ENCODE measurements around the gene KCNS1. TPM values are rescaled to one million over a fixed set of nuclear protein-coding genes. Genes with fewer than 3 reads are reported as not detected.
"Not testable (repeated sequence)": the region's sequence is repeated elsewhere in the genome, so short reads cannot be mapped to it uniquely, and the experiment has no call there.

Gene KCNS1, protein sequence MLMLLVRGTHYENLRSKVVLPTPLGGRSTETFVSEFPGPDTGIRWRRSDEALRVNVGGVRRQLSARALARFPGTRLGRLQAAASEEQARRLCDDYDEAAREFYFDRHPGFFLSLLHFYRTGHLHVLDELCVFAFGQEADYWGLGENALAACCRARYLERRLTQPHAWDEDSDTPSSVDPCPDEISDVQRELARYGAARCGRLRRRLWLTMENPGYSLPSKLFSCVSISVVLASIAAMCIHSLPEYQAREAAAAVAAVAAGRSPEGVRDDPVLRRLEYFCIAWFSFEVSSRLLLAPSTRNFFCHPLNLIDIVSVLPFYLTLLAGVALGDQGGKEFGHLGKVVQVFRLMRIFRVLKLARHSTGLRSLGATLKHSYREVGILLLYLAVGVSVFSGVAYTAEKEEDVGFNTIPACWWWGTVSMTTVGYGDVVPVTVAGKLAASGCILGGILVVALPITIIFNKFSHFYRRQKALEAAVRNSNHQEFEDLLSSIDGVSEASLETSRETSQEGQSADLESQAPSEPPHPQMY
- total RNA-seq (2014; rRNA removed; shearing (Covaris generic)) = 0.34 and 1.5 TPM in 2 replicates

DNA sequence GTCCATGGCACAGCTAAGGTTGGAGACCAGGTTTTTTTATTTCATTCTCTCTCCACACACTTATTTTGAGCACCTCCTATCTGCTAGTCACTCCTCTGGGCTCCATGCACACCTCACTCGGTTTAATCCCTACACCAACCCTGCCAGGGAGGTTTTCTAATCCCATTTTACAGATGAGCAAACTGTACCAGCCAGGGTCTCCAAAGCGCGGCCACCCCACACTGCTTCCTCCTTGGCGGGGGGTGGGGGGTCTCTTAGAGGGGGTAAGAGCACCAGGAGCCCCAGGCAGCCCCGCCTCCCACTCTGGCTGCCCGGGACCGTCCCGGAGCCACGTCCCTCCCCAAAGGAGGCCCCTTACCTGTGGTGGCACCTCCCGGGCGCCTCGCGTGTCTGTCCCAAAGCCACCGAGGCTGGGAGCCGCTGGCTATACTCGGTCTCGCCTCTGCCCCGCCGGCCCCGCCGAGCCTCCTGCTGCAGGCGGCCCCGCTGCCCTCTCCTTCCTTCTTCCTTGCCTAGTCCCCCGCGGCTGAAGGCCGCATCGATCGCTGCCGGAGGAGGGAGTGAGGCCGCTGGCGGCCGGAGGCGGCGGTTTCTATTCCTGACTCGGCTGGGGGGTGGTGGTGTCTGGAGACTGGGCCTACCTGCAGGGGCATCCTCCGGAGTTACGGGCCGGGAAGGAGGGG lies at the start of gene KCNS1:
KCNS1 (minus strand) TSS at position 565 of the 683 bp plus-strand sequence. CDS start 1,891 bp downstream, outside the sequence.
- peak; percentile 60 for DNase-seq (ENCODE audit: low read depth)

DNA sequence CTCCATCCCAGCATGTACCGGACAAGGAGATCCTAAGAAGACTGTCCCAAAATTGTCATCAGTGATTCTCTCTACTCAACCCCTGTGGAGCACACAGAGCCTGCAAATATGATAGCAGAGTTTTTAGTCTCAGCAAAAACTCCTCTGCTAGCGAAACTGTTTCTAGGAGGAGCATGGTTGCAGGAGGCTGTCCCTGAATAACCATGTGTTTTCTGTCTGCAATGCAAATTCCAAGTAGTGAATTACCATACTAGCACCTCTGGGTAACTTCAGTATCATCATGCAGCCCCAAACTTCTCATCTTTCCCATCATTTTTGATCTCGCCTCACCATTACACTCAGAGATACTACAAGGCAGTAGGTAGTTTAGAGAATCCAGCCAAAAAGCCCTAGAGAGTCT lies 48.1 kb upstream of the KCNS1 start:
- no peak for DNase-seq (ENCODE audit: low read depth)

DNA sequence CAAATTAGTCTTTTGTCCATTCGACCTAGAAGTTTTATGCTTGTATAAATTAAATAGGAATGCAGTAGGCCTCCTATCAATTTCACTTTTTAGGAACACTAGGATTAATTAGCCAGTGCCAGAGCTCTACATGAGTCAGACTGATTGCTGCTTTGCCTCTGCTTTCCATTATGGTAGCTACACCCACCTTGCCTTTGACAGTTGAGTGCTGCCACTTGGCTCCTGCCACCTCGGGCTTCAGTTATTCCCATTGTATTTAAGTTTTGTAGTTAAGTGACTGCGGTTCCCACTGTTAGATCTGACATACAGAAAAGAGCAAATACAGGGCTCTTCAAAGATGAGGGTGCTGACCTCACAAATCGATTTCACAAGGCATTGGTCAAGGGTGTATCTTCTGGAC lies 39.9 kb upstream of the KCNS1 start:
- DNase-seq (ENCODE audit: low read depth) = no peak

DNA sequence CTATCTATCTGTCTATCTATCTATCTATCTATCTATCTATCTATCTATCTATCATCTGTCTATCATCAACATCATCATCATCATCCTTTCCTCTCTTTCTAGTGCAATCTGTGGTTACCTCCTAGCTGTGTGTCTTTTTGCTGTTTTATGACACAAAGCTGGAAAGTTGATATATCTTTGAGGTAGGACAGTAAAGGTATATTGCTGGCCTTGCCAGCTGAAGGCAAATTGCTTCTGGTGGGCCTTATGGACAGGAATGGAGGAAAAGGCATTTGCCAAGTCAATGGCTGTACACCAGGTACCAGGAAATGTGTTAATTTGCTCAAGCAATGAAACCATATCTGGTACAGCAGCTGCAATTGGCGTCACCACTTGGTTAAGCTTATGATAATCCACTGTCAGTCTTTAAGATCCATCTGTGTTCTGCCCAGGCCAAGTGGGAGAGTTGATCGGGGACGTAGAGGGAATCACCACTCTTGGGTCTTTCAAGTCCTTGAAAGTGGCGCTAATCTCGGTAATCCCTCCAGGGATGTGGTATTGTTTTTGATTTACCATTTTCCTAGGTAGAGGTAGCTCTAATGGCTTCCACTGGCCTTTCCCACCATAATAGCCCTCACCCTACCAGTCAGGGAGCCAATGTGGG lies 38.9 kb upstream of the KCNS1 start:
- not testable (repeated sequence) for DNase-seq (ENCODE audit: low read depth)

DNA sequence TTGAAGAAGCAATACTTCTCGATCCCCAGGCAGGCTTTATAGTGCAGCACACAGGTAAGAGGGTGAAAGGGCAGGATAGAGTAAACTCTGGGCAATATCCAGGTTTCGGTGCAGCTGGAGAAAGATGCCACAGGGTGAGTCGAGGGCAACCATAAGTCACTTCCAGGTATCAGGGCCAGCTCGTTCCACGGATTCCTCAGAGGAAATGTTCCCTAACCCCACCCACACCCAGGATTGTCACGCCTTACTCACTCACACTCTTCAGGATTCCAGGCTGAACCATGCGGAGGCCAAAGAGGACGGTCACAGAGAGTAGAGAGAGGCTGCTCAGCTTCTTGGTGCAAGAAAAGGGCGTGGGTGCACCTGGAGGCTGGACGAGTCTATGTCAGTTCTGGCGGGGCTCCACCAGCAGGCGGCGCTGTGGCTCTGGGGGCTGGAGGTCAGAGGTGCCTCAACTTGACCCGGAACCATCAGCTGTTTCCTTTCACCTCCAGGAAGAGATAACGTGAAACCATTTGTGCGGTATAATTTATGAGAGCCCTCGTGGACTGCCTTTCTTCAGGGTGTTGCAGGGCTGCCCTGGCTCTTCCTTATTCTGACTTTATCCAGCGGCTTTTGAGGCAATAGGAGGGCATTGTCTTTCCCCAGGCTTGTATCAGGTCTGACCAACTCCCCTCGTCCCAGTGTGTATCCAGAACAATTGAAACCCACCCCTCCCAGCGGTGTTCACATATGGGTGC lies 37.8 kb upstream of the KCNS1 start:
- peak; percentile 24 for DNase-seq (ENCODE audit: low read depth)

DNA sequence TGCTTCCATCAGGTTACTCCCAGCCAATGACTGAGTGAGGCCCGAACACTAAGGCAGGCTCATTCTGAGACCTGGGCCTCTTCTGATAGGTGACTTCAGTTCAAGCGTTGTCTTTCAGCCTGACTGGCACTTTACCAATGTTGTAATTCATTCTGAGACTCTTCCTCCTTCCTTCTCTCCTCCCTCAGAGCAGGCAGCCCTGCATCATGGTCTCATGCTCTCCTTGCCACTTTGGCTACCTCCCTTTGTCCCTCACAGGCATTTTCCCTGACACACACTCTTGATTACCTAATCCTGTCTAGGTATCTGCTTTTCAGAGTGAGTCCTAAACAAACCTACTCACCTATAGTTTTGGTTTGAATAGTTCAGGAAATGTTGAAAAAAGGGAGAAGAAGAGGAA lies 36.0 kb upstream of the KCNS1 start:
- no peak for DNase-seq (ENCODE audit: low read depth)

DNA sequence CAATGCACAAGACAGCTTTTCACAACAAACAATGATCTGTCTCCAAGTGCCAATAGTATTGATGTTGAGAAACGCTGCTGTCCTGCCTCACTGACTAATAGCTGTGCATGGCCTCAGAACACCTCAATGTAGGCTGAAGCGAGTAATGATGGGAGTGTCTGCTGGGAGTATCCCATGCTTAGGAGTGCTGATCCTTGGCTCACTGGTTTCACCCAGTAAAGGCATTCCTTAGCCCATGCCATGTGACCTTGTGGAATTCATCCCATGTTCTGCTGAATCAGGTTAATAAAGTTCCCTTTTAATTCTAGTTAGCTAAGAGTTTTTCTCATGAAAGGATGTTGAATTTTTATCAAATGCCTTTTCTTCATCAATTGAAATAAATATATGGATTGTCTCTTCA lies 27.2 kb upstream of the KCNS1 start:
- no peak for DNase-seq (ENCODE audit: low read depth)

DNA sequence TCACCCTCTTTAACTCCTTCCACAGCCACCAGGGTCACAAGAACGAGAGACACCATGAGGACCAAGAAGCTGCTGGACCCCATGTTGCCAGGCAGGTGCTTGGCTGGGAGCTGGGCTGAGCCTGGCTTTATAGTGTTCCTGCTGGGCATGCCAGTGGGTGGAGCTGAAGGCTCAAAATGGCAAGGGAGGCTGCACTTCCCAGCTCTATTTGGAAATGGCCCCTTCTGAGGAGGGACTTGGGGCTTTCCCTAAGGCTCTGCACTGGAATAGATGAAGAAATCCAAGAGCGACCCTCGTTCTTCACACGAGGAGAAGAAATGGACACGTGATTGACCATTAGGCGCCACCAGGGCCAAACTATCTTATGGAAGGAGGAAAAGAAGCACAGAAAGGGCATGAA lies 23.4 kb upstream of the KCNS1 start, which contains the start of gene WFDC12:
WFDC12 (minus strand) TSS at position 101 of the 400 bp plus-strand sequence; CDS start at position 83, 18 bp downstream.
- no peak for DNase-seq (ENCODE audit: low read depth)

DNA sequence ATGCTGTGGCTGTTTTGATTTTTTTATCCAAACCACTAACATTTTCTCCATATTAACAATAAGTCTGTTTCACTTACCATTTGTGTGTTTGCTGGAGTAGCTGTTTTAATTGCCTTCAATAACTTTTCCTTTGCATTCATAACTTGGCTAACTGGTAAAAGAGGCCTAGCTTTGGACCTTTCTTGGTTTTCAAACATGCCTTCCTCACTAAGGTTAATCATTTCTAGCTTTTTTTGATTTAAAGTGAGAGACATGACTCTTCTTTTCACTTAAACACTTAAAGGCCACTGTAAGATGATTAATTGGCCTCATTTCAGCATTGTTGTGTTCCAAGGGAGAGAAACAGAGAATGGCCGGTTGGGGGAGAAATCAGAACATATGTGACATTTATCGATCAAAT lies 20.5 kb upstream of the KCNS1 start:
- DNase-seq (ENCODE audit: low read depth) = no peak

DNA sequence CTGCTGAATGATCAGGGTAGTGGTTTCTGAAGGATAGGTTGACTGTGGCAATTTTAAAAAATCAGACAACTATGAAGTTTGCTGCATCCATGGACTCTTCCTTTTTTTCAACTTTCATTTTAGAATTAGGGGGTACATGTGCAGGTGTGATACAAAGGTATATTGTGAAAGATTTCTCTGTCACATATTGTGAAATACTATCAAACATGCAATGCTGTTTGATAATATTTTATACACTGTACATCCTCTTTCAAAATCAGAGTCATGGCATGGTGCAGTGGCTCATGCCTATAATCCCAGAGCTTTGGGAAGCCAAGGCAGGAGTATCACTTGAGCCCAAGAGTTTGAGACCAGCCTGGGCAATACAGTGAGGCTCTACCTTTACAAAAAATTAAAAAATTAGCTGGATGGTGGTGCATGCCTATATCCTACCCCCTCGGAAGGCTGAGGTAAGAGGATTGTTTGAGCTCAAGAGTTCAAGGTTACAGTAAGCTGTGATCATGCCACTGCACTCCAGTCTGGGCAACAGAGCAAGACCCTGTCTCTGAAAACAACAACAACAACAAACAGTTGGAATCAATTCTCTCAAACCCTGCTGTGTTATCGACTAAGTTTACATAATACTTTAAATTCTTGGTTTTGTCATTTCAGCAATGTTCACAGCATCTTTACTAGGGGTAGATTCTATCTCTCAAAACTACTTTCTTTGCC lies 18.8 kb upstream of the KCNS1 start:
- DNase-seq (ENCODE audit: low read depth) = no peak

DNA sequence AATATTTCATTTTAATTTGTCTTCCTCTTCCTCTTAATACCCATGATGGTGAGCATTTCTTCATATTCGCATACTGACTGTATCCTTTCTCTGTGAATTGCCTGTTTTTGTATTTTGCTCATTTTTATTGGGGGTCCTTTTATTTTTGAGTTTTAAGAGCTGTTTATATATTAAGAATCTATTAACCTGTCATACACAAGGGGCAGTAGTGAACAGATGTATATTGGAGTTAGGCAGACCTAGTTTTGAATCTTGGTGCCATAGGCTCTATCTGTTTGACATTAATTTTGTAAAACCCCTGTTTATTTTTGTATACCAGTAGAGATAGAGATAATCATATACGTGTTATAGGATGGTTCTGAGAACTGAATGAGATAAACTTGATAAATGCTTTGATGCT lies 17.1 kb upstream of the KCNS1 start:
- no peak for DNase-seq (ENCODE audit: low read depth)

DNA sequence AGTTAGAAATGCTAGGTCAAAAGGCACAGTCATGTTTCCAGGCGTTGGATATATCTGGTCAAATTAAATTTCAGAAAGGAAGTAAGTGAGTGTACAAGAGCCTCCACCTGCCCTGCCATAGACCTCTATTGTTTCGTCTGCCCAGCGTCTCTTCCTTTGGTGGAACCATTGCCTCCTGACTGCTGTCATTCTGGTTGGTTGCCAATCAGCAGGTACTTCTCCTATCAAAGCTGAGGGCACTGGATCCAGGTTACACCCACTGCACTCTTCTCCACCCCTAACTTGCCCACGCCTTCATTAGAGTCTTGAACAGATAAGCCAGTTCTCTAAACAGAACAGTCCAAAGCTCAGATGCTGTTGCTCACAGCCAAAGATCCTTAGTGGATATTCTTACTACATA lies 16.7 kb upstream of the KCNS1 start:
- no peak for DNase-seq (ENCODE audit: low read depth)

DNA sequence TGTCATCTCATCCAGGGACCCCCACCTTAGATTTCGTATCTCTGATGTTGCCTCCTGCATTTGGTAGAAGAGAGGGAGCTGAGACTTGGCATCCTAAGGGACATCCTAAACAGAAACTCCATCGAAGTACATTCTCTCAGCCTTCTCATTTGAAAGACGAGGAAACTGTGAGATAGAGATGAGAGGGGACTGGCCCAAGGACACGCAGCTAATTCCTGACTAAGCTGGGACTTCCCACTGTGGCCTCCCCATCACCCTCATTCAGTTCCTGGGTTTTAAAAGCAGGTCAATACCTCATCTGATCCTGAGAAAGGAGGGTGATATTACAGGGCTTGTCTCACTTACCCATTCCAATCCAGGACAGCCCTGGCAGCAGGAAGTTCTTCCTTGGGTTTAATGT lies 14.9 kb upstream of the KCNS1 start:
- DNase-seq (ENCODE audit: low read depth) = no peak

DNA sequence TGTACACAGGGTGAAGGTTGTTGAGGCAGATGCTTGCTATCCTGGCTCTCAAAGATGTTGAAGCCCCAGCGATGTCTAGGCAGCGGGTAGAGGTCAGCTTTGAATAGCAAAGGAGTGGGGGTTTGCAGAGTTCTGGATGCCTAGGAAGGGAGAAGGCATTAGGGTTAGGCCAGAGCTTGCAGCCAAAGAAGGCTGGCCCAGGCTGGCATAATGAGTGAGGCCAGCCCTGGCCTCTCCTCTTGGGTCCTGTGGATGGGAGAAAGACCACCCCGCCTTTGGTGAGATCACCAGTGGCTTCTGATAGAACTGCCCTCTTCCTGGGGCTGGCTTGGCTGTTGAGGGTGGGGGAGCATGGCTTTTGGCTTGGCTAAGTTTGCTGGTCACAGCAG lies 14.5 kb upstream of the KCNS1 start:
- DNase-seq (ENCODE audit: low read depth) = no peak

DNA sequence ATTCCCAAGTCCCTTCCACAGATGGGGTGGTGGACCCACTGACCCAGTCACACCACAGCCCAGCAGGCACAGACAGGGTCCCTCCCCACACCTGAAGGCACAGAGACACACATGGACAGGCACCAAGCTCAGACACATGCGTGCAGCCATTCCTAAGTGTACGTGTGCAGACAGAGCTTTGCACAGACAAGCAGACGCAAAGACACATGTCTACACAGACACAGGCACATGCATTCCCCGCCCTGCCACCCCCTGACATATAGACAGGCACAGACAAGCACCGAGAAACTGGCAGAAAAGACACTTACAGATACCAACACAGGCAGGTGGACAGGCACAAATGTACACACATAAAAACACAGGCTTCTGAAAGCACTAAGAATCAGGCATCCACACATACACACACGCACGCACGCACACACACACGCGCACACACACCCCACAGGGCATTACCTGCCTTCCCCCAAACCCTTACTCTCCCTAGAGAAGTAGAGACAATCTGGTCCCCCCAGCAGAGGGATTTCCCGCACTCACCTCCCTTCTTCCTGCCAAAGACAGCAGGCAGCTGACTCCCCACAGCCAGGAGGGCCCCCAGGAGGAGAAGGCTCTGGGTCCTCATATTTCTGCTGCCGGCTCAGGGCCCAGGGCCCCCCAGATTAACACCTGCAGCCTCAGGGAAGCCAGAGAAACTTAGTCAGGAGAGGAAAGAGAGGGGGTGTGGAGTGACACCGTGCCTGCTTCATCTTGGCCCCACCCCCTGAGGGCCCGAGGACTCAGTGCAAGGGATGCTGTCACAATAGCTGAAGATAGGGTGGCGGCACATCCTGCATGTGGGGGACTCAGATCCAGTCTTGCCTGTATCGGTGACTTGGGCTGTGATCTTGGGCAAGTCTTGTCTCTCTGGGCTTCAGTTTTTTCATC lies 13.8 kb upstream of the KCNS1 start, which contains the start of gene WFDC5:
WFDC5 (minus strand) TSS at position 710 of the 921 bp plus-strand sequence; CDS start at position 619, 91 bp downstream.
- DNase-seq (ENCODE audit: low read depth) = no peak

DNA sequence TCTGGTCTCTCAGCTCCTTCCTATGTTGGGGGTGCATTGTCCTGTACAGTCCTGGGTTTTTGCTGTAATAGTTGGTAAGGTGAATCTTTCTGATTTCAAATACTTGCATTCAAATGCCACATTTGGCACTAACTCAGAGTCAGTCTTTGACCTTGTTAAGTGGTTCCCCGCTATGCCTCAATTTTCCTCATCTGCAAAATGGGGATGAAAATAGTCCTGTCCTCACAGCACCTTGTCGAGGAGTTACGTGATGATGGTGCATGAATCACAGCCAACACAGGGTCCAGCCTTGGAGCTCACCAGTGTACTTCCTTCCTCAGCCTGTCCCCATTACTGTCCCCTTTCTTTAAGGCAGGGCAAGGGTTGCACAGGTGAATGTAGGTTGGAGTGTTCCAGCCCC lies 12.9 kb upstream of the KCNS1 start:
- no peak for DNase-seq (ENCODE audit: low read depth)

DNA sequence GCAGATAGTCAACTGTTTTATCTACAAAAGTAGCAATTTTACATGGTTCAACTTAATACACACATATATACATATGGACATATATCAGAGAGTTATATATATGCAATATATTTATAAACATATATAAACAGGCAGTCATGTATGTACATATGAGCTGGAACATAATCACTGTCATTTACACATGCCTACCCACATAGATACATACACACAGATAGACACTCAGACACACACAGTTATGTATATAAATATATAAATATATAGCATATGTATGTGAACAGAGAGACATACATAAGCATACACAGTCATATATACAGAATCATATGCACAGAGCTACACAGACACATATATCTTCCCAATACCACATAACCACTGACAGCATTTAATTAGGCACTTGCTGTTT lies 11.8 kb upstream of the KCNS1 start:
- no peak for DNase-seq (ENCODE audit: low read depth)

DNA sequence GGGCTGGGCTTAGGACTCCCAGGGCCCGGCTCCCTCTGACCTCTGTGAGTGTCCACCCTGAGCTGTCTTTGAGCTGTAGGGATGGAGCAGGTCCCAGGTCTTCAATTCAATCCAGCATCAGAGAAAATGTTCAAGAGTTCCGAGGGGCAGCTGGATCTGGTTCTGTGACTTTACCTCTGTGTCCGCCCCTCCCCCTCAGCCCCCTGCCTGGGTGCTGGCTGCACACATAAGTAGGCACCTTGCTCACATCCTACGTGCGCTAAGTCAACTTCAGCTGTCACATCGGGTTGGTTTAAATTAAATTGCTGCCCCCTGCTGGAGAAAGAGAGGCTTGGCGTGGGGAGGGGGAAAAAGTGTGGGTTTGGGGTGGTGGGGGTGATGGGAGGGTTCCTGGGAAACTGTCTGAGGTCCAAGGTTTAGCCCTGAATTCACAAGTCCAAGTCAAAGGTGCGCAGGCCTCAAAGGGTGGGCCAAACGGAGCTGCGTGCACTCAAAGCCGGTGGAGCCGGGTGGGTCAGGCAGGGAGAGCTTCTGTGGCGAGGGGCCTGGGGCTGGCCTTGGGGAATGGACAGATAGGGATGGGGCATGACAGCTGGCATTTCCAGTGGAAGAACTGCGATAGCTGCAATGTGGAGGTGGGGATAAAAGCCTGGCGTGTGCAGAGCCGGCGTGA lies 11.0 kb upstream of the KCNS1 start:
- no peak for DNase-seq (ENCODE audit: low read depth)

DNA sequence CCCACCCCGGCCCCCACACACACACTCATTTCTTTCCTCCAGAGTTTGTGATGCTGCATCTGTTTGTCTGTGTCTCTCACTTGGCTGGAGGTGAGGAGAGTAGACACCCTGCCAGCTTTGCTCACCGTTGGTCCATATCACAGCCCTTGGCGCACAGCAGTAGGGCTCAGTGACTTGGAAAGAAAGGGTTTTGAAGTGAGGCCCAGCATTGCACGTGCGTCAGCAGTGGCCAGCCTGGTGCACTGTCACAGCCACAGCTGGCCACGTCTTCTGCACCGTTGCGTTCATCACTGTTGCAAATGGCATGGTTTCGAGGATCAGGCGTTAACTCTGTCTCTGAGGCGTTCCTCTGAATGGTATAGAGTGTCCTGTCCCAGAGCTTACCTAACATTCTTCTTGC lies 10.4 kb upstream of the KCNS1 start:
- no peak for DNase-seq (ENCODE audit: low read depth)

Data from M059J (cell line).